ENCODE data around the gene EN1.

DNA sequence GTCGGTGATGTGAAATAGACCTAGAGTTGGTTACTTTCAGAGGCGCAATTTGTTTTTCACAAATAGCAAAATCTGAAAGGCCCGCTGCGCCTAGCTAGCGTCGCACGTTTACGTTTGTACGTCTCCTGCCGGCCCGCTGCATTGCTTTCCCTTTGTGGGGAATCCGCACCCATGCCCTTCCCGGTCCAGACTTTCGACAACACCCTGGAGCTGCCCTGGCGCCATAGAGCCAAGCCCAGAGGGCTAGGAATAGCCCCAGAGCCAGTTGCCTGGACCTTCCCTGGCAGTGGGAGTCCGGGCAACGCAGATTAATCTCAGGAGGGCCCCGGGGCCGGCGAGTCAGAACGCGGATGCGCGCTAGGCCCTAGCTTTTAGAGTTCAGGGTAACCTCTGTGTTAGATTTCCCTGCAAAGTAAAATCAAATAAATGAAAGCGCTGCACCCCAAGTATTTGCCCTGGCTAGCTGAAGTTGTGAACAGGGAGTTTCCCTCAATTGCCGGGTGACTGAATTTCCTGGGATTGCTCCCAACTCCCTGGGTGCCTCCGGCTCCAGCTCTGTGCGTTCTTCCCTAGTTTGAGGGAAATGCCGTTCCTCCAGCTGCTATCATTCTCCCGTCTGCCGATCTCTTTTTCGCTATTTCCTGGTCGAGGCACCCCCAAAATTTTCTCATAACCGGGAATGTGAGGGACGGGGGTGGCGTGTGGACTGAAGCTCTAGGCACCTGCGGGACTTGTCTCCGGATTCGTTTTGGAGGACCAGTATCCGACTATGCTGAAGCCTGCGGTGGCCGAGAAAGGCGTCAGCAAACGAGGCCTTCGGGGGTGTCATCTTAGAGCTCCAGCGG, 1.2 kb upstream of the EN1 start:
- TF ChIP-seq CTCF (conservative IDR thresholded peaks at IDR 0.05; ENCODE audit: low read depth in 2 of 2) (no peak), POLR2AphosphoS5 (IDR thresholded peaks at IDR 0.05; ENCODE audit: low read depth) (no peak), REST (IDR thresholded peaks at IDR 0.05; ENCODE audit: unreplicated experiment) (no peak), EZH2 (IDR thresholded peaks at IDR 0.05; ENCODE audit: low read depth, unreplicated experiment) (peak; percentile 93), JUNB (IDR thresholded peaks at IDR 0.05; ENCODE audit: unreplicated experiment) (no peak), EZH2phosphoT487 (IDR thresholded peaks at IDR 0.05; ENCODE audit: unreplicated experiment) (peak; percentile 80), CREB1 (CRISPR knock-in tag; IDR thresholded peaks at IDR 0.05; ENCODE audit: low read depth) (no peak), STAT1 (IDR thresholded peaks at IDR 0.05; ENCODE audit: unreplicated experiment) (no peak), ZNF114 (CRISPR knock-in tag; IDR thresholded peaks at IDR 0.05) (no peak), ETS1 (IDR thresholded peaks at IDR 0.05) (no peak), ZNF331 (CRISPR knock-in tag; IDR thresholded peaks at IDR 0.05; ENCODE audit: low read depth) (no peak)

Measured in GM23338 (cell line).